Activated T-helper 2 cell treated with anti-CD3 and anti-CD28 coated beads, Interferon-gamma antibody, Interleukin-2, Interleukin-4, amounts not matched to agents 10 μg/mL and 5 μg/mL and 100 μg/mL, durations not matched to agents 14 hours and 24 hours and 36 hours (primary cell): Measurements from ENCODE around the gene KRT32. TPM values are rescaled to one million over a fixed set of nuclear protein-coding genes. Genes with fewer than 3 reads are reported as not detected.
"Not testable (repeated sequence)": the region's sequence is repeated elsewhere in the genome, so short reads cannot be mapped to it uniquely, and the experiment has no call there.

ENCODE experiments used
- DNase-seq: peaks from one replicate; pipeline ENCODE4 v3.0.0; 2021; ENCODE audit warnings: low spot score
- H3K27ac Mint-ChIP-seq: one replicate; pipeline ENCODE4 v1.8.0; 2021; ENCODE audit warnings: mixed read lengths
- H3K27me3 Mint-ChIP-seq: one replicate; pipeline ENCODE4 v1.8.0; 2021; ENCODE audit warnings: low read depth, mixed read lengths
- H3K36me3 Mint-ChIP-seq: one replicate; pipeline ENCODE4 v1.8.0; 2021; ENCODE audit warnings: low read depth, mixed read lengths
- H3K4me1 Mint-ChIP-seq: one replicate; pipeline ENCODE4 v1.8.0; 2021; ENCODE audit warnings: low read depth, mixed read lengths
- H3K4me3 Mint-ChIP-seq: one replicate; pipeline ENCODE4 v1.8.0; 2021; ENCODE audit warnings: low read depth, mild to moderate bottlenecking, moderate library complexity, mixed read lengths
- H3K9me3 Mint-ChIP-seq: one replicate; pipeline ENCODE4 v1.8.0; 2021; ENCODE audit warnings: mixed read lengths
- intact Hi-C: fragments of 100-400 bp; cut with micrococcal nuclease; formaldehyde crosslinking; loops from one replicate; pipeline ENCODE4 v1.15.1; 2023
- total RNA-seq: library from RNA; stranded (reverse); gene quantifications from 2 replicates; pipeline ENCODE4 v1.2.3, GENCODE V29; 2022

KRT32 gene
- total RNA-seq, 1 donor from 2014 or later, result not detected

GRCh38 chr17:41448506-41448905 is 18.7 kb downstream of the KRT32 start:
- no peak overlapping the region for H3K27ac Mint-ChIP-seq
- H3K27me3 Mint-ChIP-seq, result peaks cover 13% of the 10 kb centered on the region
- no peaks in the 10 kb centered on the region for H3K9me3 Mint-ChIP-seq
- H3K4me3 Mint-ChIP-seq, result no peak overlapping the region
- H3K36me3 Mint-ChIP-seq, result no peaks in the 10 kb centered on the region
- no peaks in the 10 kb centered on the region for H3K4me1 Mint-ChIP-seq
- intact Hi-C loops, result no loop called here
- DNase-seq, result no peak

DNA sequence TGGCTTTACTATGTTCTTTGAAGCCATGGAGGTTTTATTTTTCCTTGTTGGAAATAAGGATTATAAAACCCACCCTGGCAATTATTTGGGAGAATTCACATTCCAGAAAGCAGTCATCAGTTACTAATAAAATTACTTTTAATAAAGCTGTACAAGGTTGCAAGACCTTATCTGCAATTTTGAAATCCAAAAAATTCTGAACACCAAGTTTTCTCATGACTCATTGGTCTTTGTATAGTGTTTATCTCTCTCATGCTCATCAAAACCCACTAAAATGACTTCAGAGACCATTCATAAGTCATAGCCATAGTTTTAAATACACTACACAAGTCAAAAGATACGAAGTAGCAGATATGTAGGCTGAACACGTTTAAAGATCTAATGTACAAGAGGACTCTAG is 20.4 kb downstream of the KRT32 start:
- H3K36me3 Mint-ChIP-seq, result no peaks in the 10 kb centered on the region
- no peaks in the 10 kb centered on the region for H3K9me3 Mint-ChIP-seq
- DNase-seq, result no peak
- H3K4me3 Mint-ChIP-seq, result no peak overlapping the region
- no peaks in the 10 kb centered on the region for H3K4me1 Mint-ChIP-seq
- H3K27ac Mint-ChIP-seq, result no peak overlapping the region
- intact Hi-C loops, result no loop called here
- H3K27me3 Mint-ChIP-seq, result peaks cover 10% of the 10 kb centered on the region

GRCh38 chr17:41444640-41445039 is 22.5 kb downstream of the KRT32 start:
- Mint-ChIP-seq H3K4me3 (no peak overlapping the region), H3K36me3 (no peaks in the 10 kb centered on the region), H3K4me1 (no peaks in the 10 kb centered on the region), H3K27me3 (peaks cover 8% of the 10 kb centered on the region), H3K9me3 (no peaks in the 10 kb centered on the region), H3K27ac (no peak overlapping the region)
- intact Hi-C loops, result no loop called here
- no peak for DNase-seq

DNA sequence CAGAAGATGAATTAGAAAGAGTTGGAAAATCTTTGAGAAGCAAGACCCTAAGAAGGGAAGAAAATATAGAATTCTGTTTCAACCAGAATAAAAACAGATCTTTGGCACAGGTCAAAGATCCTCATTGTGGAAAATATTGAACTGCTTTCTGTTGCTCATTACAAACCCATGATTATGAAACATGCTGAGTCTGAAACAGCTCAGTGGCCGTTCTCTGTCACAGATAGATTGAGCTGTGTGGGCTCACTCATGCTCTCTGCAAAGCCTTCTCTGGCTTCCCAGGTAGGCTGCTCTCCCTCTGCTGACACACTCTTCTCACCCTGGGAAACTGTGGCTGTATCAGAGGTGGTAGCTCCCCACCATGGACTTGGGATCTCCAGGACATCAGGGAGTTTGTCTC is 23.0 kb downstream of the KRT32 start:
- DNase-seq, result no peak
- no peak overlapping the region for H3K27ac Mint-ChIP-seq
- peaks cover 9% of the 10 kb centered on the region for H3K27me3 Mint-ChIP-seq
- intact Hi-C loops, result no loop called here
- H3K9me3 Mint-ChIP-seq, result no peaks in the 10 kb centered on the region
- H3K36me3 Mint-ChIP-seq, result no peaks in the 10 kb centered on the region
- H3K4me1 Mint-ChIP-seq, result no peaks in the 10 kb centered on the region
- no peak overlapping the region for H3K4me3 Mint-ChIP-seq

GRCh38 chr17:41442739-41443138 is 24.4 kb downstream of the KRT32 start:
- no peaks in the 10 kb centered on the region for H3K4me1 Mint-ChIP-seq
- H3K36me3 Mint-ChIP-seq, result no peaks in the 10 kb centered on the region
- H3K27me3 Mint-ChIP-seq, result peaks cover 6% of the 10 kb centered on the region
- intact Hi-C loops, result no loop called here
- no peaks in the 10 kb centered on the region for H3K9me3 Mint-ChIP-seq
- DNase-seq, result no peak
- no peak overlapping the region for H3K4me3 Mint-ChIP-seq
- no peak overlapping the region for H3K27ac Mint-ChIP-seq

DNA sequence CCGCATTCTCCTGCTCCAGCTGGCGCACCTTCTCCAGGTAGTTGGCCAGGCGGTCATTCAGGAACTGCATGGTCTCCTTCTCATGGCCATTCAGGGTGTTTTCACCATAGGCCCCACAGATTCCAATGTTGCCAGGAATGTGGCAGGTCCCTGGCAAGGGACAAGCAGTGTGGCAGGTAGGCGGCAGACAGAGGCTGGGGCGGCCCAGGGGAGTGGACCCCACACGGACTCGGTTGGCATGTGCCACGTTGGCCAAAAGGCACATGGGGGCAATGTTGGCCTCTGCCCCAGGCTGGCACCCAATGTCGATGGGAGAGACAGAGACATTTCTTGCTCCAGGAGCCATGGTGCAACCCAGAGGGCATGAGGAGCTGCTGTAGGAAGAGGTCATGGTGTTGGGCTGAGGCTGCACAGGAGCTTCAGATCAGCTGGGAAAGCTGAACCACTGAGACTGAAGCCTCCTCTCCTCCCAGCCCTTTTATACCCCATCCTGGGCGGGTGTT is 26.6 kb downstream of the KRT32 start, which contains the start of gene KRT38:
TSS of gene KRT38 (minus strand) at position 453 of the 503 bp plus-strand sequence. CDS start at position 391, 62 bp downstream.
- intact Hi-C loops, result no loop called here
- no peaks in the 10 kb centered on the region for H3K4me1 Mint-ChIP-seq

GRCh38 chr17:41439375-41439774 is 27.8 kb downstream of the KRT32 start:
- Mint-ChIP-seq H3K4me3 (no peak overlapping the region), H3K27ac (no peak overlapping the region), H3K4me1 (no peaks in the 10 kb centered on the region), H3K27me3 (peaks cover 10% of the 10 kb centered on the region), H3K9me3 (no peaks in the 10 kb centered on the region), H3K36me3 (no peaks in the 10 kb centered on the region)
- DNase-seq, result no peak
- intact Hi-C loops, result no loop called here

More for the DNA sequence above, 26.6 kb downstream of the KRT32 start, which contains the start of gene KRT38:
- no peak for DNase-seq
- Mint-ChIP-seq H3K27me3 (peaks cover 10% of the 10 kb centered on the region), H3K36me3 (no peaks in the 10 kb centered on the region), H3K27ac (no peak within 1 kb of the TSS), H3K9me3 (no peaks in the 10 kb centered on the region), H3K4me3 (no peak within 1 kb of the TSS)

DNA sequence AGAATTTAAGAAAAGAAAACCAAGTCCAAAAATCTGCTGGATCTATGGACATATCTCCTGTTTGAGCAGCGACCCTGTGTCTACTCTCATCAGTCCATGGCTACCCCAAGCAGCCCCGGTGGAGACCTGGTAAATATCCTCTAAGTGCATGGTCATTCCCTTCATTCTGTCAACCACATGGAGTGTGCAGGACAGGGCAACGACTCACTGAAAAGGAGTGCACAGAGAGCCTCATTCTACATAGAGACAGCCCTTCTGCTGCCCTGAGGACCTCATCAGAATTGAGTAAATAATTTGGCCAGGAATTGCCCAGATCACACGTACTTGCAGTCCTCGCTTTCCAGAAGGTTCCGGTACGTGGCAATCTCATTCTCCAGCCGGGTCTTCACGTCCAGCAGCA is 29.4 kb downstream of the KRT32 start:
- H3K9me3 Mint-ChIP-seq, result no peaks in the 10 kb centered on the region
- intact Hi-C loops, result no loop called here
- H3K4me3 Mint-ChIP-seq, result no peak overlapping the region
- peaks cover 10% of the 10 kb centered on the region for H3K27me3 Mint-ChIP-seq
- no peak overlapping the region for H3K27ac Mint-ChIP-seq
- no peaks in the 10 kb centered on the region for H3K36me3 Mint-ChIP-seq
- no peaks in the 10 kb centered on the region for H3K4me1 Mint-ChIP-seq
- DNase-seq, result no peak

DNA sequence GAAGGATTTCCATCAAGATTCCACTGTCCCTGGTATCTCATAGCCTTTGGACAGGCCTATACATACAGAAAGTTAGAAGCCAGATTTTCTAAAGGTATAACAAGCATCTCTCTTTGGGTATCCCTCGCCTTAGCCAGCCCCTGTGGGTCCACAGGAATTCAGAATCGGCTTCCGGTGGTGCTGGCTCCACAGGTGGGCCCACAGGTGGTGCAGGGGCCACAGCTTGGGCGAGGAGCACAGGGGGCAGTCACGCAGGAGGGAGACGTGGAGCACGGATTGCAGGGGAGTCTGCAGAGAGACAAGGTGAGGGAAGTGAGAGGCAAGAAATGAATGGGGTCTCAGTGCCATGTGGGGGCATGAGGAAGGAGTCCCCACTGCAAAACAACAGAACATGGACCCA is 29.9 kb downstream of the KRT32 start:
- Mint-ChIP-seq H3K36me3 (no peaks in the 10 kb centered on the region), H3K27ac (no peak overlapping the region), H3K9me3 (no peaks in the 10 kb centered on the region), H3K4me1 (no peaks in the 10 kb centered on the region), H3K27me3 (peaks cover 10% of the 10 kb centered on the region), H3K4me3 (no peak overlapping the region)
- no peak for DNase-seq
- intact Hi-C loops, result no loop called here

- H3K27ac Mint-ChIP-seq, result no peak overlapping the region
- intact Hi-C loops, result no loop called here
Observed at GRCh38 chr17:41434415-41434814, 32.8 kb downstream of the KRT32 start.

GRCh38 chr17:41434005-41434404 is 33.2 kb downstream of the KRT32 start:
- H3K27me3 Mint-ChIP-seq, result peaks cover 8% of the 10 kb centered on the region
- no peaks in the 10 kb centered on the region for H3K36me3 Mint-ChIP-seq
- H3K9me3 Mint-ChIP-seq, result no peaks in the 10 kb centered on the region
- H3K27ac Mint-ChIP-seq, result no peak overlapping the region
- no peaks in the 10 kb centered on the region for H3K4me1 Mint-ChIP-seq
- intact Hi-C loops, result no loop called here
- H3K4me3 Mint-ChIP-seq, result no peak overlapping the region
- no peak for DNase-seq

More at GRCh38 chr17:41434415-41434814, 32.8 kb downstream of the KRT32 start:
- Mint-ChIP-seq H3K27me3 (peaks cover 8% of the 10 kb centered on the region), H3K9me3 (no peaks in the 10 kb centered on the region), H3K4me3 (no peak overlapping the region), H3K4me1 (no peaks in the 10 kb centered on the region), H3K36me3 (no peaks in the 10 kb centered on the region)
- DNase-seq, result no peak

DNA sequence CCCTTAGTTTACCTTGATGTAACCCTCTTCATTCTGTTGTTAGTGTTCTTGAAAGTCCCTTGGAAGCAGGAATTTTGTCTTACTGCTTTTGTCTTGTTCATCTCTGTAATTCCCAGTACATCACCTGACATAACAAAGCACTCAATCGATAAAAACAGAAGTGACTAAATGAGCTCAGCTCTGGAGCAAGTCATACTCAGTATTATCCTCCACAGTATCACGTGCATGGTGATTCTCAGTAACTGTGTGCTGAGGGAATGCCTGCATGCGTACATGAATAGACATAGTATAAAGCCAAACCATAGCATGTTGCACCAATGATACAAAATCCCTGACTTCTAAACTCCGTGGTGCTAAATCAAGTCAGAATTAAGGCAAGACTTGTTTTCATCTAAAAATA is 33.6 kb downstream of the KRT32 start:
- no peak overlapping the region for H3K4me3 Mint-ChIP-seq
- intact Hi-C loops, result no loop called here
- peaks cover 8% of the 10 kb centered on the region for H3K27me3 Mint-ChIP-seq
- H3K4me1 Mint-ChIP-seq, result no peaks in the 10 kb centered on the region
- no peaks in the 10 kb centered on the region for H3K36me3 Mint-ChIP-seq
- H3K27ac Mint-ChIP-seq, result no peak overlapping the region
- no peak for DNase-seq
- H3K9me3 Mint-ChIP-seq, result no peaks in the 10 kb centered on the region

DNA sequence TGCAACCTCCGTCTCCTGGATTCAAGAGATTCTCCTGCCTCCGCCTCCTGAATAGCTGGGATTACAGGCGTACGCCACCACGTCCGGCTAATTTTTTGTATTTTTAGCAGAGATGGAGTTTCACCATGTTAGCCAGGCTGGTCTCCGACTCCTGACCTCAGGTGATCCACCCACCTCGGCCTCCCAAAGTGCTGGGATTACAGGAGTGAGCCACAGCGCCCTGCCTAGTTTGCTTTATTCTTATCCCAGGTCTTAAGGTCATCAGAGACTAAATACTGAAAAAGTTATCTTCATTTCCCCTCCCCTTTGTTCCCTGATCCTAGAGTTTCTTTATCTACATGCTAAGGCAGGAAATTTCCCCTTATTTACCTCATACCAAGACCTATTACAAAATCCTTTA is 36.8 kb downstream of the KRT32 start:
- H3K4me1 Mint-ChIP-seq, DNase-seq, H3K36me3 Mint-ChIP-seq, H3K27me3 Mint-ChIP-seq, intact Hi-C loops, H3K4me3 Mint-ChIP-seq, H3K9me3 Mint-ChIP-seq, H3K27ac Mint-ChIP-seq: not testable (repeated sequence)

GRCh38 chr17:41429667-41430066 is 37.5 kb downstream of the KRT32 start:
- DNase-seq, result no peak
- H3K9me3 Mint-ChIP-seq, result no peaks in the 10 kb centered on the region
- intact Hi-C loops, result no loop called here
- no peaks in the 10 kb centered on the region for H3K36me3 Mint-ChIP-seq
- no peak overlapping the region for H3K4me3 Mint-ChIP-seq
- no peaks in the 10 kb centered on the region for H3K4me1 Mint-ChIP-seq
- peaks cover 4% of the 10 kb centered on the region for H3K27me3 Mint-ChIP-seq
- H3K27ac Mint-ChIP-seq, result no peak overlapping the region
